H1 (cell line): Measurements from ENCODE around the gene CRP. TPM values are rescaled to one million over a fixed set of nuclear protein-coding genes. Genes with fewer than 3 reads are reported as not detected.

Experiments used
- CTCF ChIA-PET: fragments of 300-600 bp; sonication (Branson Sonifier 250); formaldehyde crosslinking; loops from one replicate; lab custom pipeline; 2021; ENCODE audit not compliant: partially characterized antibody; lab: Charles Lee
- POLR2A ChIA-PET: fragments of 300-600 bp; sonication (Branson Sonifier 250); formaldehyde crosslinking; loops from one replicate; lab custom pipeline; 2021; ENCODE audit warnings: inconsistent platforms; ENCODE audit not compliant: partially characterized antibody; lab: Charles Lee
- DNase-seq, 2 experiments: peaks; one replicate each; pipeline versions ENCODE4 v3.0.0 to v3.0.0-alpha.2; 2010 to 2022; ENCODE audit warnings: low spot score in 2 of 2, low read depth in 1 of 2, mixed read lengths in 1 of 2
- FAIRE-seq: peaks from 2 replicates; lab custom pipeline; 2011; peaks lifted over from hg19 to GRCh38; lab: Jason Lieb, UNC
- H2AFZ ChIP-seq: 2 replicates; pipeline ENCODE4 v1.8.1; 2012; ENCODE audit warnings: low read length, inconsistent platforms
- H2AK5ac ChIP-seq: 2 replicates; pipeline ENCODE4 v1.6.1; 2013; ENCODE audit warnings: low read depth, low read length
- H2BK120ac ChIP-seq: replicated peaks from 2 replicates; pipeline ENCODE3; 2013; ENCODE audit warnings: low read depth, low read length, inconsistent platforms
- H2BK12ac ChIP-seq: 2 replicates; pipeline ENCODE4 v1.6.1; 2013; ENCODE audit warnings: low read depth, low read length
- H2BK15ac ChIP-seq: 2 replicates; pipeline ENCODE4 v1.6.1; 2013; ENCODE audit warnings: low read length
- H2BK20ac ChIP-seq: 2 replicates; pipeline ENCODE4 v1.6.1; 2013; ENCODE audit warnings: low read length
- H2BK5ac ChIP-seq: 2 replicates; pipeline ENCODE4 v1.6.1; 2013; ENCODE audit warnings: low read depth, low read length
- H3K14ac ChIP-seq: 2 replicates; pipeline ENCODE4 v1.6.1; 2013; ENCODE audit warnings: inconsistent platforms; ENCODE audit not compliant: insufficient read length
- H3K18ac ChIP-seq: 2 replicates; pipeline ENCODE4 v1.6.1; 2013; ENCODE audit warnings: low read length; ENCODE audit errors: extremely low read depth
- H3K23ac ChIP-seq: 2 replicates; pipeline ENCODE4 v1.6.1; 2013; ENCODE audit warnings: inconsistent platforms; ENCODE audit not compliant: insufficient read length
- H3K23me2 ChIP-seq: 2 replicates; pipeline ENCODE4 v1.6.1; 2013; ENCODE audit warnings: low read depth, low read length
- H3K27ac ChIP-seq: 2 replicates; pipeline ENCODE4 v1.6.1; 2011; ENCODE audit warnings: low read depth, low read length, inconsistent platforms
- H3K27me3 ChIP-seq, 4 experiments: replicated peaks in 1 of 4; 1 replicate in 1 of 4; 2 replicates in 3 of 4; pipeline versions ENCODE4 v1.6.1 to v1.8.1; 2011 to 2013; ENCODE audit warnings: low read length in 3 of 4, mild to moderate bottlenecking in 3 of 4, inconsistent platforms in 2 of 4, mixed read lengths in 2 of 4, moderate library complexity in 1 of 4; ENCODE audit not compliant: control insufficient read depth in 3 of 4, insufficient read depth in 3 of 4; ENCODE audit errors: extremely low read depth in 1 of 4
- H3K36me3 ChIP-seq, 4 experiments: 2 replicates each; pipeline versions ENCODE4 v1.6.1 to v1.8.1; 2011 to 2013; ENCODE audit warnings: mild to moderate bottlenecking in 4 of 4, low read length in 3 of 4, moderate library complexity in 2 of 4, control low read depth in 1 of 4, inconsistent platforms in 1 of 4; ENCODE audit not compliant: insufficient read depth in 4 of 4, control insufficient read depth in 2 of 4
- H3K4ac ChIP-seq: replicated peaks from 2 replicates; pipeline ENCODE3; 2013; ENCODE audit warnings: low read length, low read depth, mixed read lengths, inconsistent platforms; ENCODE audit not compliant: insufficient read length
- H3K4me1 ChIP-seq, 4 experiments: replicated peaks in 1 of 4; 1 replicate in 1 of 4; 2 replicates in 3 of 4; pipeline versions ENCODE4 v1.6.1 to v1.8.1; 2011 to 2013; ENCODE audit warnings: low read length in 3 of 4, inconsistent platforms in 2 of 4, mixed read lengths in 1 of 4; ENCODE audit not compliant: insufficient read depth in 4 of 4, control insufficient read depth in 3 of 4
- H3K4me2 ChIP-seq, 2 experiments: 2 replicates each; pipeline versions ENCODE4 v1.6.1 to v1.8.1; 2011 to 2013; ENCODE audit warnings: low read depth in 2 of 2, low read length in 2 of 2, control low read depth in 1 of 2, inconsistent platforms in 1 of 2, mild to moderate bottlenecking in 1 of 2; ENCODE audit not compliant: insufficient read depth in 1 of 2
- H3K4me3 ChIP-seq, 4 experiments: fragments of 200-600, 300-600 bp in 1 of 4; sonication (generic), shearing (Covaris generic), sonication (Bioruptor Twin) in 1 of 4; 2 replicates each; pipeline versions ENCODE4 v1.5.1 to v1.8.1; 2011 to 2016; ENCODE audit warnings: low read length in 4 of 4, low read depth in 3 of 4, control low read depth in 2 of 4, inconsistent platforms in 2 of 4, mild to moderate bottlenecking in 2 of 4, mixed read lengths in 1 of 4, moderate library complexity in 1 of 4; ENCODE audit not compliant: insufficient read depth in 2 of 4; ENCODE audit errors: extremely low read depth in 1 of 4
- H3K56ac ChIP-seq: replicated peaks from 2 replicates; pipeline ENCODE3; 2013; ENCODE audit warnings: low read depth, mild to moderate bottlenecking, mixed read lengths, low read length, inconsistent platforms; ENCODE audit not compliant: insufficient read length
- H3K79me1 ChIP-seq: 2 replicates; pipeline ENCODE4 v1.6.1; 2013; ENCODE audit warnings: low read depth, low read length, control low read depth
- H3K79me2 ChIP-seq, 2 experiments: 2 replicates each; pipeline versions ENCODE4 v1.6.1 to v1.8.1; 2012 to 2013; ENCODE audit warnings: low read length in 2 of 2, mild to moderate bottlenecking in 2 of 2, inconsistent platforms in 1 of 2; ENCODE audit not compliant: insufficient read depth in 2 of 2, control insufficient read depth in 1 of 2
- H3K9ac ChIP-seq, 4 experiments: replicated peaks in 1 of 4; 1 replicate in 1 of 4; 2 replicates in 3 of 4; pipeline versions ENCODE4 v1.6.1 to v1.8.1; 2011 to 2013; ENCODE audit warnings: low read depth in 3 of 4, low read length in 3 of 4, control low read depth in 2 of 4, mild to moderate bottlenecking in 2 of 4, moderate library complexity in 2 of 4, inconsistent platforms in 1 of 4; ENCODE audit errors: extremely low read depth in 1 of 4
- H3K9me3 ChIP-seq, 2 experiments: 2 replicates each; pipeline versions ENCODE4 v1.6.1 to v1.8.1; 2012 to 2013; ENCODE audit warnings: mild to moderate bottlenecking in 2 of 2, moderate library complexity in 2 of 2, control low read depth in 1 of 2, inconsistent platforms in 1 of 2, low read depth in 1 of 2, low read length in 1 of 2, mixed read lengths in 1 of 2; ENCODE audit not compliant: insufficient read depth in 2 of 2
- H4K20me1 ChIP-seq, 2 experiments: replicated peaks in 1 of 2; 2 replicates each; pipeline versions ENCODE3 to v1.8.1; 2011 to 2013; ENCODE audit warnings: inconsistent platforms in 2 of 2, low read length in 2 of 2, mild to moderate bottlenecking in 1 of 2; ENCODE audit not compliant: insufficient read depth in 2 of 2, control insufficient read depth in 1 of 2
- H4K5ac ChIP-seq: 2 replicates; pipeline ENCODE4 v1.6.1; 2013; ENCODE audit warnings: low read length, low read depth, mixed read lengths, inconsistent platforms; ENCODE audit not compliant: insufficient read length
- H4K8ac ChIP-seq: 2 replicates; pipeline ENCODE4 v1.8.0; 2013; ENCODE audit warnings: mild to moderate bottlenecking, moderate library complexity, low read length, inconsistent platforms; ENCODE audit not compliant: insufficient read depth; ENCODE audit errors: extremely low read depth
- H4K91ac ChIP-seq: replicated peaks from 2 replicates; pipeline ENCODE3; 2013; ENCODE audit warnings: low read length, mixed read lengths, inconsistent platforms; ENCODE audit not compliant: insufficient read length
- ASH2L ChIP-seq: fragments of 200-600, 300-600 bp; sonication (generic); IDR thresholded peaks from one replicate; pipeline ENCODE4 v1.7.1; 2017; ENCODE audit warnings: low read length
- BRCA1 ChIP-seq: IDR thresholded peaks from 2 replicates; pipeline ENCODE4 v1.6.1; 2012; ENCODE audit warnings: low read depth, low read length, improper control_type of control experiment
- CREB1 ChIP-seq: IDR thresholded peaks from 2 replicates; pipeline ENCODE4 v1.6.1; 2012; ENCODE audit warnings: inconsistent platforms
- CTBP2 ChIP-seq: IDR thresholded peaks from 2 replicates; pipeline ENCODE4 v1.7.0; 2011; ENCODE audit warnings: borderline replicate concordance, mild to moderate bottlenecking, moderate library complexity, mixed read lengths, low read length; ENCODE audit not compliant: insufficient read depth, insufficient read length
- FOSL1 ChIP-seq: IDR thresholded peaks from 2 replicates; pipeline ENCODE4 v1.6.1; 2011; ENCODE audit warnings: mild to moderate bottlenecking, low read depth, low read length, moderate library complexity; ENCODE audit not compliant: insufficient read depth
- JUN ChIP-seq: IDR thresholded peaks from 2 replicates; pipeline ENCODE4 v1.6.1; 2011; ENCODE audit warnings: low read depth, mild to moderate bottlenecking, improper control_type of control experiment, low read length
- JUND ChIP-seq: IDR thresholded peaks from 2 replicates; pipeline ENCODE4 v1.6.1; 2011; ENCODE audit warnings: mild to moderate bottlenecking, improper control_type of control experiment, low read length
- KDM4A ChIP-seq: IDR thresholded peaks from one replicate; pipeline ENCODE4 v1.7.1; 2012; ENCODE audit warnings: low read depth, mild to moderate bottlenecking, moderate library complexity, low read length, inconsistent platforms; ENCODE audit not compliant: severe bottlenecking
- KDM5A ChIP-seq: fragments of 200-600 bp; IDR thresholded peaks from 2 replicates; pipeline ENCODE4 v1.7.1; 2012; ENCODE audit warnings: mild to moderate bottlenecking, low read length, inconsistent platforms, mixed read lengths
- PHF8 ChIP-seq: fragments of 200-600 bp; sonication (generic); conservative IDR thresholded peaks from 2 replicates; pipeline ENCODE4 v1.7.1; 2012; ENCODE audit warnings: low read depth, mild to moderate bottlenecking, inconsistent platforms, low read length, moderate library complexity
- RNF2 ChIP-seq: fragments of 200-900, 300-1000 bp; sonication (generic); IDR thresholded peaks from 2 replicates; pipeline ENCODE4 v1.7.1; 2016; ENCODE audit warnings: borderline replicate concordance, low read depth, mild to moderate bottlenecking, antibody characterized with exemption, low read length; ENCODE audit not compliant: poor library complexity, severe bottlenecking; ENCODE audit errors: missing control alignments
- SAP30 ChIP-seq: fragments of 300-600 bp; sonication (generic); IDR thresholded peaks from 2 replicates; pipeline ENCODE4 v1.7.1; 2012; ENCODE audit warnings: low read length, moderate library complexity, mild to moderate bottlenecking, inconsistent platforms; ENCODE audit not compliant: insufficient read depth, insufficient replicate concordance
- TBP ChIP-seq: IDR thresholded peaks from 2 replicates; pipeline ENCODE4 v1.6.1; 2011; ENCODE audit warnings: low read depth, low read length, improper control_type of control experiment
- WGBS, 2 experiments: shearing (Covaris generic) in 1 of 2; methylation state at CpG; one replicate each; pipeline versions ENCODE4 v1.1.6 to v1.1.7; 2013 to 2015; ENCODE audit warnings: low lambda C conversion rate in 2 of 2, mixed read lengths in 2 of 2, inconsistent platforms in 1 of 2, low coverage in 1 of 2, missing lambda C conversion rate in 1 of 2; ENCODE audit not compliant: insufficient replicate concordance in 2 of 2, insufficient coverage in 1 of 2, insufficient read length in 1 of 2; ENCODE audit errors: extremely low coverage in 1 of 2, missing lambda C conversion rate in 1 of 2; 5-methylcytosine and 5-hydroxymethylcytosine counted together
- polyA plus RNA-seq, 7 experiments: library from polyadenylated mRNA; depleted of rRNA in 3 of 7; stranded (reverse) in 5 of 7; unstranded in 2 of 7; fragments of >200 nt in 5 of 7; fragments of 200-250 nt in 2 of 7; gene quantifications; 1 replicate in 5 of 7; 2 replicates in 1 of 7; 4 replicates in 1 of 7; pipeline versions ENCODE4 v1.2.1 to v1.2.3, GENCODE V29; 2011 to 2013; ENCODE audit warnings: missing spikeins in 2 of 7, mixed read lengths in 2 of 7
- total RNA-seq: library from RNA; stranded (reverse); fragmentation: NEBNext Ultra II Directional; extraction: Animal tissue kit (Norgen Biotek cat#: 25700); gene quantifications from 2 replicates; pipeline ENCODE4 v1.2.1, GENCODE V29; 2021
- TF ChIP-seq, protein P1 (sequence below): IDR thresholded peaks from 2 replicates; pipeline ENCODE4 v1.6.1; 2012; ENCODE audit warnings: inconsistent platforms

CRP gene
- total and polyA plus RNA-seq, 2 of the 8 experiments (the other 6 are each of a cell fraction or from before 2014, with no cell fraction given): not detected

DNA sequence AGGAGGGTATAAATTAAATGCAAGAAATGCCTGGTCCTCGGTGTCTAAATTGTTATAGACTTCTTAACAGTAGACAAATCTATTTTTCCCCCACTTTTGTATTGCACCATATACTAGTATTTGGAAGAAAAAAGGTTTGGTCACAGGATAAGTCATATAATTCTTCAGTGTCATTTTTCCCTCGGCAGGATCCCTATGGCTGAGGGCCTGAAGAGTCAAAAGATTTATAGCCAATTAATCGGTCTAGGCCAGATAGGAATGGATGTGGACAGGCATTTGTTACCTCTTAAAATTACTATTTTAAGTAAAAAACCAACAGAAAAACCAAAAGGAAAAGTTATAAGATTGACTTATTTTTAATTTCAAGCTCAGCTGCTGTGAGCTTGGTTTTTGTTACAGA is 45.6 kb downstream of the CRP start:
- Histone ChIP-seq H4K20me1 (no peaks in the 10 kb centered on the region), H3K23ac (no peak overlapping the region), H2BK15ac (no peak overlapping the region), H3K23me2 (no peaks in the 10 kb centered on the region), H3K27me3 (no peaks in the 10 kb centered on the region), H2BK12ac (no peak overlapping the region), H4K91ac (no peak overlapping the region), H3K36me3 (no peaks in the 10 kb centered on the region), H4K5ac (no peak overlapping the region), H2BK120ac (no peak overlapping the region), H3K4me3 (no peak overlapping the region), H3K18ac (no peak overlapping the region), H4K8ac (no peak overlapping the region), H3K4me1 (no peaks in the 10 kb centered on the region), H3K4me2 (no peak overlapping the region), H3K9ac (no peak overlapping the region), H3K79me1 (no peaks in the 10 kb centered on the region), H3K14ac (no peak overlapping the region), H3K9me3 (peaks cover 22 to 45% of the 10 kb centered on the region in 2 experiments), H3K27ac (no peak overlapping the region), H3K79me2 (no peaks in the 10 kb centered on the region), H3K56ac (no peak overlapping the region), H2AFZ (no peak overlapping the region), H2BK5ac (no peak overlapping the region), H3K4ac (no peak overlapping the region), H2AK5ac (no peak overlapping the region), H2BK20ac (no peak overlapping the region)
- 78% methylated on average over 3 of the region's 3 CpGs; no CpG with 5 or more reads in 1 of the 2 experiments for WGBS, 2 experiments
- ChIA-PET POLR2A (no interaction called here), CTCF (interaction anchor here (0.5 kb wide), 1 partner anchor 1261 kb away, joined by 3 read pairs; no protein-coding TSS in a partner anchor)
- FAIRE-seq (no peak), DNase-seq (no peak)
- TF ChIP-seq SAP30 (no peak), JUND (no peak), TBP (no peak), PHF8 (no peak), CTBP2 (no peak), BRCA1 (no peak), KDM5A (no peak), CREB1 (no peak), RNF2 (no peak), FOSL1 (no peak), KDM4A (no peak), ASH2L (no peak), JUN (no peak)
- TF ChIP-seq, protein P1, sequence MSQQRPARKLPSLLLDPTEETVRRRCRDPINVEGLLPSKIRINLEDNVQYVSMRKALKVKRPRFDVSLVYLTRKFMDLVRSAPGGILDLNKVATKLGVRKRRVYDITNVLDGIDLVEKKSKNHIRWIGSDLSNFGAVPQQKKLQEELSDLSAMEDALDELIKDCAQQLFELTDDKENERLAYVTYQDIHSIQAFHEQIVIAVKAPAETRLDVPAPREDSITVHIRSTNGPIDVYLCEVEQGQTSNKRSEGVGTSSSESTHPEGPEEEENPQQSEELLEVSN: no peak
